Body of pancreas (tissue), 4 donors: ENCODE data around the gene RHBDD2.

Source experiments
- POLR2A ChIP-seq, 3 donors: fragments of 450-650 bp; IDR thresholded peaks; one replicate each; pipeline ENCODE4 v1.6.1; 2016; ENCODE audit warnings: antibody characterized with exemption in 3 of 3, mild to moderate bottlenecking in 2 of 3
- TF ChIP-seq, protein P1 (sequence below), 7 experiments: fragments of 450-650 bp in 4 of 7; fragments of 200-600 bp in 3 of 7; sonication (generic) in 3 of 7; IDR thresholded peaks; one replicate each; pipeline ENCODE4 v1.5.1; 2016 to 2019; ENCODE audit warnings: antibody characterized with exemption in 7 of 7

- TF ChIP-seq, protein P1, sequence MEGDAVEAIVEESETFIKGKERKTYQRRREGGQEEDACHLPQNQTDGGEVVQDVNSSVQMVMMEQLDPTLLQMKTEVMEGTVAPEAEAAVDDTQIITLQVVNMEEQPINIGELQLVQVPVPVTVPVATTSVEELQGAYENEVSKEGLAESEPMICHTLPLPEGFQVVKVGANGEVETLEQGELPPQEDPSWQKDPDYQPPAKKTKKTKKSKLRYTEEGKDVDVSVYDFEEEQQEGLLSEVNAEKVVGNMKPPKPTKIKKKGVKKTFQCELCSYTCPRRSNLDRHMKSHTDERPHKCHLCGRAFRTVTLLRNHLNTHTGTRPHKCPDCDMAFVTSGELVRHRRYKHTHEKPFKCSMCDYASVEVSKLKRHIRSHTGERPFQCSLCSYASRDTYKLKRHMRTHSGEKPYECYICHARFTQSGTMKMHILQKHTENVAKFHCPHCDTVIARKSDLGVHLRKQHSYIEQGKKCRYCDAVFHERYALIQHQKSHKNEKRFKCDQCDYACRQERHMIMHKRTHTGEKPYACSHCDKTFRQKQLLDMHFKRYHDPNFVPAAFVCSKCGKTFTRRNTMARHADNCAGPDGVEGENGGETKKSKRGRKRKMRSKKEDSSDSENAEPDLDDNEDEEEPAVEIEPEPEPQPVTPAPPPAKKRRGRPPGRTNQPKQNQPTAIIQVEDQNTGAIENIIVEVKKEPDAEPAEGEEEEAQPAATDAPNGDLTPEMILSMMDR (IDR thresholded peaks at IDR 0.05), result no peak
- no peak for TF ChIP-seq POLR2A (IDR thresholded peaks at IDR 0.05)
These were observed 13.1 kb downstream of the RHBDD2 start for GRCh38 chr7:75891815-75892411.
